ENCODE data around the gene CYRIA. TPM values are rescaled to one million over a fixed set of nuclear protein-coding genes. Genes with fewer than 3 reads are reported as not detected.

The CYRIA gene
- total RNA-seq, 1 donor from 2014 or later = 4.7 TPM

- Histone ChIP-seq H3K4me3 (ENCODE audit: low read length in 3 of 3) (no peak overlapping the region), H3K9ac (ENCODE audit: low read depth in 1 of 3, low read length in 3 of 3) (peak overlapping the region in 1 of 3 donors; percentile 17)
Observed at GRCh38 chr2:16653083-16653375, 12.6 kb downstream of the CYRIA start.

GRCh38 chr2:16652296-16653082, 13.1 kb downstream of the CYRIA start:
- Histone ChIP-seq H3K9me3 (ENCODE audit: control insufficient read depth in 3 of 3, low read length in 3 of 3) (no peaks in the 10 kb centered on the region), H3K4me3 (ENCODE audit: low read length in 3 of 3) (no peak overlapping the region), H3K9ac (ENCODE audit: low read depth in 1 of 3, low read length in 3 of 3) (peak overlapping the region in 1 of 3 donors; percentile 17), H3K4me1 (ENCODE audit: control insufficient read depth in 3 of 3, insufficient read depth in 3 of 3, low read length in 3 of 3) (peaks cover 70 to 78% (median 72%) of the 10 kb centered on the region in 3 donors), H3K36me3 (ENCODE audit: control insufficient read depth in 3 of 3, insufficient read depth in 3 of 3, low read length in 3 of 3) (no peaks in the 10 kb centered on the region), H3K27me3 (ENCODE audit: control insufficient read depth in 3 of 3, insufficient read depth in 3 of 3, low read length in 3 of 3) (no peaks in the 10 kb centered on the region), H3K27ac (ENCODE audit: low read depth, low read length) (peak overlapping the region; percentile 43)

More at GRCh38 chr2:16653083-16653375, 12.6 kb downstream of the CYRIA start:
- Histone ChIP-seq H3K9me3 (ENCODE audit: control insufficient read depth in 3 of 3, low read length in 3 of 3) (no peaks in the 10 kb centered on the region), H3K4me1 (ENCODE audit: control insufficient read depth in 3 of 3, insufficient read depth in 3 of 3, low read length in 3 of 3) (peaks cover 72 to 84% (median 78%) of the 10 kb centered on the region in 3 donors), H3K27ac (ENCODE audit: low read depth, low read length) (peak overlapping the region; percentile 43), H3K36me3 (ENCODE audit: control insufficient read depth in 3 of 3, insufficient read depth in 3 of 3, low read length in 3 of 3) (no peaks in the 10 kb centered on the region), H3K27me3 (ENCODE audit: control insufficient read depth in 3 of 3, insufficient read depth in 3 of 3, low read length in 3 of 3) (no peaks in the 10 kb centered on the region)

GRCh38 chr2:16650287-16651249, 15.1 kb downstream of the CYRIA start:
- no peaks in the 10 kb centered on the region for H3K27me3 ChIP-seq (ENCODE audit: control insufficient read depth in 3 of 3, insufficient read depth in 3 of 3, low read length in 3 of 3)
- peak overlapping the region; percentile 42 for H3K27ac ChIP-seq (ENCODE audit: low read depth, low read length)
- H3K36me3 ChIP-seq (ENCODE audit: control insufficient read depth in 3 of 3, insufficient read depth in 3 of 3, low read length in 3 of 3) = no peaks in the 10 kb centered on the region
- H3K9me3 ChIP-seq (ENCODE audit: control insufficient read depth in 3 of 3, low read length in 3 of 3) = no peaks in the 10 kb centered on the region
- H3K4me1 ChIP-seq (ENCODE audit: control insufficient read depth in 3 of 3, insufficient read depth in 3 of 3, low read length in 3 of 3) = peaks cover 53 to 63% (median 59%) of the 10 kb centered on the region in 3 donors
- peak overlapping the region in 2 of 3 donors; percentile 33 to 47 for H3K9ac ChIP-seq (ENCODE audit: low read depth in 1 of 3, low read length in 3 of 3)
- H3K4me3 ChIP-seq (ENCODE audit: low read length in 3 of 3) = peak overlapping the region; percentile 18 to 42 (median 23)

- no peak overlapping the region for H3K27ac ChIP-seq (ENCODE audit: low read depth, low read length)
- H3K9me3 ChIP-seq (ENCODE audit: control insufficient read depth in 3 of 3, low read length in 3 of 3) = no peaks in the 10 kb centered on the region
- H3K9ac ChIP-seq (ENCODE audit: low read depth in 1 of 3, low read length in 3 of 3) = no peak overlapping the region
- H3K4me3 ChIP-seq (ENCODE audit: low read length in 3 of 3) = no peak overlapping the region
- peaks cover 45 to 55% (median 55%) of the 10 kb centered on the region in 3 donors for H3K4me1 ChIP-seq (ENCODE audit: control insufficient read depth in 3 of 3, insufficient read depth in 3 of 3, low read length in 3 of 3)
- H3K27me3 ChIP-seq (ENCODE audit: control insufficient read depth in 3 of 3, insufficient read depth in 3 of 3, low read length in 3 of 3) = no peaks in the 10 kb centered on the region
- H3K36me3 ChIP-seq (ENCODE audit: control insufficient read depth in 3 of 3, insufficient read depth in 3 of 3, low read length in 3 of 3) = no peaks in the 10 kb centered on the region
Observed at GRCh38 chr2:16649353-16650286, 16.0 kb downstream of the CYRIA start.

- Histone ChIP-seq H3K27ac (ENCODE audit: low read depth, low read length) (no peak overlapping the region), H3K4me1 (ENCODE audit: control insufficient read depth in 3 of 3, insufficient read depth in 3 of 3, low read length in 3 of 3) (peaks cover 40 to 55% (median 46%) of the 10 kb centered on the region in 3 donors), H3K4me3 (ENCODE audit: low read length in 3 of 3) (no peak overlapping the region)
Observed at GRCh38 chr2:16647992-16648617, 17.5 kb downstream of the CYRIA start.

GRCh38 chr2:16645775-16646559, 19.7 kb downstream of the CYRIA start:
- Histone ChIP-seq H3K9me3 (ENCODE audit: control insufficient read depth in 3 of 3, low read length in 3 of 3) (no peaks in the 10 kb centered on the region), H3K27ac (ENCODE audit: low read depth, low read length) (no peak overlapping the region), H3K4me1 (ENCODE audit: control insufficient read depth in 3 of 3, insufficient read depth in 3 of 3, low read length in 3 of 3) (peaks cover 33 to 48% (median 37%) of the 10 kb centered on the region in 3 donors), H3K9ac (ENCODE audit: low read depth in 1 of 3, low read length in 3 of 3) (no peak overlapping the region), H3K27me3 (ENCODE audit: control insufficient read depth in 3 of 3, insufficient read depth in 3 of 3, low read length in 3 of 3) (no peaks in the 10 kb centered on the region), H3K4me3 (ENCODE audit: low read length in 3 of 3) (no peak overlapping the region), H3K36me3 (ENCODE audit: control insufficient read depth in 3 of 3, insufficient read depth in 3 of 3, low read length in 3 of 3) (no peaks in the 10 kb centered on the region)

More at GRCh38 chr2:16647992-16648617, 17.5 kb downstream of the CYRIA start:
- no peaks in the 10 kb centered on the region for H3K9me3 ChIP-seq (ENCODE audit: control insufficient read depth in 3 of 3, low read length in 3 of 3)
- H3K9ac ChIP-seq (ENCODE audit: low read depth in 1 of 3, low read length in 3 of 3) = no peak overlapping the region
- H3K27me3 ChIP-seq (ENCODE audit: control insufficient read depth in 3 of 3, insufficient read depth in 3 of 3, low read length in 3 of 3) = no peaks in the 10 kb centered on the region
- H3K36me3 ChIP-seq (ENCODE audit: control insufficient read depth in 3 of 3, insufficient read depth in 3 of 3, low read length in 3 of 3) = no peaks in the 10 kb centered on the region

- Histone ChIP-seq H3K9me3 (ENCODE audit: control insufficient read depth in 3 of 3, low read length in 3 of 3) (no peaks in the 10 kb centered on the region), H3K9ac (ENCODE audit: low read depth in 1 of 3, low read length in 3 of 3) (no peak overlapping the region), H3K27me3 (ENCODE audit: control insufficient read depth in 3 of 3, insufficient read depth in 3 of 3, low read length in 3 of 3) (no peaks in the 10 kb centered on the region), H3K4me3 (ENCODE audit: low read length in 3 of 3) (no peak overlapping the region), H3K4me1 (ENCODE audit: control insufficient read depth in 3 of 3, insufficient read depth in 3 of 3, low read length in 3 of 3) (peaks cover 33 to 48% (median 38%) of the 10 kb centered on the region in 3 donors), H3K36me3 (ENCODE audit: control insufficient read depth in 3 of 3, insufficient read depth in 3 of 3, low read length in 3 of 3) (no peaks in the 10 kb centered on the region), H3K27ac (ENCODE audit: low read depth, low read length) (no peak overlapping the region)
Observed at GRCh38 chr2:16645088-16645487, 20.5 kb downstream of the CYRIA start.

- H3K4me1 ChIP-seq (ENCODE audit: control insufficient read depth in 3 of 3, insufficient read depth in 3 of 3, low read length in 3 of 3) = peaks cover 33 to 46% (median 36%) of the 10 kb centered on the region in 3 donors
- H3K9ac ChIP-seq (ENCODE audit: low read depth in 1 of 3, low read length in 3 of 3) = no peak overlapping the region
- no peaks in the 10 kb centered on the region for H3K36me3 ChIP-seq (ENCODE audit: control insufficient read depth in 3 of 3, insufficient read depth in 3 of 3, low read length in 3 of 3)
- H3K4me3 ChIP-seq (ENCODE audit: low read length in 3 of 3) = no peak overlapping the region
- H3K9me3 ChIP-seq (ENCODE audit: control insufficient read depth in 3 of 3, low read length in 3 of 3) = no peaks in the 10 kb centered on the region
- H3K27me3 ChIP-seq (ENCODE audit: control insufficient read depth in 3 of 3, insufficient read depth in 3 of 3, low read length in 3 of 3) = no peaks in the 10 kb centered on the region
- H3K27ac ChIP-seq (ENCODE audit: low read depth, low read length) = no peak overlapping the region
Observed at GRCh38 chr2:16644221-16644925, 21.3 kb downstream of the CYRIA start.

Data from skeletal muscle tissue (tissue), 4 donors.